ENCODE data around the gene SKAP1.

GRCh38 chr17:48137656-48138055, 292.4 kb downstream of the SKAP1 start:
- TF ChIP-seq CTCF (IDR thresholded peaks at IDR 0.05; ENCODE audit: insufficient read depth, low read depth, low read length) (no peak), EZH2 (IDR thresholded peaks at IDR 0.05; ENCODE audit: insufficient read depth, low read length) (no peak)
